CD4-positive, alpha-beta T cell (primary cell): Measurements from ENCODE around the gene PARD3B. TPM values are rescaled to one million over a fixed set of nuclear protein-coding genes. Genes with fewer than 3 reads are reported as not detected.

Source experiments
- ATAC-seq: fragments of 200-7000 bp; cut with Tn5 transposase; one replicate; pipeline ENCODE4 v1.10.0; 2022; ENCODE audit warnings: mild to moderate bottlenecking; ENCODE audit not compliant: poor library complexity
- CTCF ChIA-PET: fragments of 350-600 bp; sonication (Branson Sonifier 250); formaldehyde crosslinking; loops from one replicate; lab custom pipeline; 2021; ENCODE audit warnings: antibody characterized with exemption, inconsistent platforms; lab: Charles Lee
- POLR2A ChIA-PET: fragments of 350-600 bp; sonication (Branson Sonifier 250); formaldehyde crosslinking; loops from one replicate; lab custom pipeline; 2021; ENCODE audit warnings: antibody characterized with exemption, inconsistent platforms; lab: Charles Lee
- DNase-seq, 14 experiments: peaks; one replicate each; pipeline ENCODE4 v3.0.0-alpha.2; 2013 to 2020; ENCODE audit warnings: mixed read lengths in 2 of 14
- H3K27ac ChIP-seq, 2 donors: one replicate each; pipeline versions ENCODE4 v1.5.1 to v1.7.0; 2013; ENCODE audit warnings: low read length in 2 of 2, low read depth in 1 of 2, mild to moderate bottlenecking in 1 of 2
- H3K27me3 ChIP-seq, 2 experiments: 1 replicate in 1 of 2; 2 replicates in 1 of 2; pipeline versions ENCODE4 v1.6.1 to v1.7.0; 2013; ENCODE audit warnings: low read length in 2 of 2, control low read depth in 1 of 2, mild to moderate bottlenecking in 1 of 2, moderate library complexity in 1 of 2; ENCODE audit not compliant: insufficient read depth in 2 of 2, control insufficient read depth in 1 of 2
- H3K36me3 ChIP-seq: one replicate; pipeline ENCODE4 v1.6.1; 2013; ENCODE audit warnings: low read length, control low read depth; ENCODE audit not compliant: insufficient read depth
- H3K4me1 ChIP-seq: one replicate; pipeline ENCODE4 v1.6.1; 2013; ENCODE audit warnings: low read length, control low read depth; ENCODE audit not compliant: insufficient read depth
- H3K4me3 ChIP-seq: one replicate; pipeline ENCODE4 v1.5.1; 2013; ENCODE audit warnings: mild to moderate bottlenecking, low read length, moderate library complexity
- H3K9me3 ChIP-seq, 2 experiments: 1 replicate in 1 of 2; 2 replicates in 1 of 2; pipeline versions ENCODE4 v1.6.1 to v1.7.0; 2013; ENCODE audit warnings: low read length in 2 of 2, mild to moderate bottlenecking in 2 of 2, control low read depth in 1 of 2, moderate library complexity in 1 of 2; ENCODE audit not compliant: control insufficient read depth in 1 of 2, insufficient read depth in 1 of 2
- H3K27ac Mint-ChIP-seq: one replicate; pipeline ENCODE4 v1.8.0; 2020; ENCODE audit warnings: mixed read lengths
- H3K27me3 Mint-ChIP-seq: one replicate; pipeline ENCODE4 v1.8.0; 2021; ENCODE audit warnings: mixed read lengths
- H3K36me3 Mint-ChIP-seq: one replicate; pipeline ENCODE4 v1.8.0; 2021; ENCODE audit warnings: low read depth, mixed read lengths
- H3K4me1 Mint-ChIP-seq: one replicate; pipeline ENCODE4 v1.8.0; 2021; ENCODE audit warnings: low read depth, mixed read lengths
- H3K4me3 Mint-ChIP-seq: one replicate; pipeline ENCODE4 v1.8.0; 2020; ENCODE audit warnings: mild to moderate bottlenecking, mixed read lengths
- H3K9me3 Mint-ChIP-seq: one replicate; pipeline ENCODE4 v1.8.0; 2020; ENCODE audit warnings: mixed read lengths
- CTCF ChIP-seq: fragments of 200-600 bp; IDR thresholded peaks from one replicate; pipeline ENCODE4 v1.8.0; 2022; ENCODE audit warnings: antibody characterized with exemption, mild to moderate bottlenecking
- intact Hi-C, 2 experiments: fragments of 100-400 bp; cut with DNase I in 1 of 2; cut with micrococcal nuclease in 1 of 2; formaldehyde crosslinking; loops; one replicate each; pipeline versions ENCODE4 v1.15.1 to v1.9.0; 2023 to 2025; cut with DNase I, micrococcal nuclease
- total RNA-seq, 174 experiments: library from RNA in 2 of 174; stranded (reverse) in 2 of 174; gene quantifications; one replicate each; pipeline ENCODE4 v1.2.3 and lab custom pipeline; 2021 to 2026

PARD3B gene
- total RNA-seq, 2 experiments from 2014 or later: 0.87 to 1.9 TPM

- no peaks in the 10 kb centered on the region for H3K27me3 ChIP-seq
- no peak overlapping the region for H3K4me3 ChIP-seq
- H3K36me3 ChIP-seq: no peaks in the 10 kb centered on the region
- ATAC-seq (no peak), DNase-seq (no peak)
- ChIA-PET POLR2A (no interaction called here), CTCF (interaction anchor here (0.6 to 1.1 kb wide), 2 partner anchors 7 to 14 kb away, joined by 3 read pairs; no protein-coding TSS in a partner anchor)
- no peaks in the 10 kb centered on the region for H3K4me1 ChIP-seq
- H3K9me3 ChIP-seq: no peaks in the 10 kb centered on the region
- no peak for TF ChIP-seq CTCF
- Mint-ChIP-seq H3K4me1 (no peaks in the 10 kb centered on the region), H3K27ac (no peak overlapping the region), H3K4me3 (no peak overlapping the region), H3K36me3 (no peaks in the 10 kb centered on the region), H3K9me3 (no peaks in the 10 kb centered on the region), H3K27me3 (no peaks in the 10 kb centered on the region)
- H3K27ac ChIP-seq: no peak overlapping the region
- intact Hi-C loops: no loop called here
Measured at GRCh38 chr2:205387350-205388055, 842.2 kb downstream of the PARD3B start.

- CTCF ChIA-PET: interaction anchor here (0.6 kb wide), 1 partner anchor 11 kb away, joined by 3 read pairs; no protein-coding TSS in a partner anchor
- POLR2A ChIA-PET: no interaction called here
- Mint-ChIP-seq H3K27me3 (no peaks in the 10 kb centered on the region), H3K36me3 (no peaks in the 10 kb centered on the region), H3K27ac (no peak overlapping the region), H3K4me3 (no peak overlapping the region), H3K9me3 (no peaks in the 10 kb centered on the region), H3K4me1 (no peaks in the 10 kb centered on the region)
- no peak overlapping the region for H3K27ac ChIP-seq
- no peak for TF ChIP-seq CTCF
- no peaks in the 10 kb centered on the region for H3K36me3 ChIP-seq
- no peak for DNase-seq
- ATAC-seq: no peak
- no peak overlapping the region for H3K4me3 ChIP-seq
- H3K9me3 ChIP-seq: no peaks in the 10 kb centered on the region
- H3K27me3 ChIP-seq: no peaks in the 10 kb centered on the region
- intact Hi-C loops: no loop called here
- H3K4me1 ChIP-seq: no peaks in the 10 kb centered on the region
Measured at GRCh38 chr2:205390866-205391265, 845.6 kb downstream of the PARD3B start.

- H3K9me3 ChIP-seq: no peaks in the 10 kb centered on the region
- no peaks in the 10 kb centered on the region for H3K36me3 ChIP-seq
- H3K4me1 Mint-ChIP-seq: no peaks in the 10 kb centered on the region
- ATAC-seq (no peak), DNase-seq (no peak)
- no peaks in the 10 kb centered on the region for H3K4me1 ChIP-seq
- ChIA-PET POLR2A (no interaction called here), CTCF (no interaction called here)
- TF ChIP-seq CTCF: no peak
- H3K27me3 ChIP-seq: no peaks in the 10 kb centered on the region
- H3K4me3 Mint-ChIP-seq: no peak overlapping the region
- no peaks in the 10 kb centered on the region for H3K36me3 Mint-ChIP-seq
- no peaks in the 10 kb centered on the region for H3K27me3 Mint-ChIP-seq
- no peak overlapping the region for H3K27ac Mint-ChIP-seq
- H3K4me3 ChIP-seq: no peak overlapping the region
- no peak overlapping the region for H3K27ac ChIP-seq
- intact Hi-C loops: no loop called here
- no peaks in the 10 kb centered on the region for H3K9me3 Mint-ChIP-seq
Measured at GRCh38 chr2:205401511-205401910, 856.2 kb downstream of the PARD3B start.
